Measurements from ENCODE around the gene CUBN.
"Not testable (repeated sequence)": the region's sequence is repeated elsewhere in the genome, so short reads cannot be mapped to it uniquely, and the experiment has no call there.

CUBN gene

DNA sequence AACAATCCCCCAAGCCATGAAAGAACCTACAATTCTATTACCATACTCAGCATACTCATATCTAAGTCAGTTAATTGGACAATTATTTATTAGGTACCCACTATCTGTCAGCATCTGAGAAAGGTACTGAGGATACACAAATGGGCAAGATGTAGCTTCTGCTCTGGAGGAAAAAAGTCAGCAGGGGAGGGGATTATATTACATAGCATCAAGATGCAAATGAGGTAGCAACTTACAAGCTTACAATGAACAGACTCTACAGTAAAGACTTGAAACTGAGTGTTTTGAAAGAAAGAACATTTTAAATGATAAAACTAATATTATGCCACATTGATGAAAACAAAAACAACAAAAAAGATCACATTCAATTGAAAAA is 10.8 kb upstream of the CUBN start:
- no peak for DNase-seq

- no peak for DNase-seq
Measured at GRCh38 chr10:17138460-17139042, 8.9 kb upstream of the CUBN start.

GRCh38 chr10:17134737-17135260 is 5.2 kb upstream of the CUBN start:
- DNase-seq: no peak

- no peak for DNase-seq
Measured at GRCh38 chr10:17134282-17134681, 4.7 kb upstream of the CUBN start.

GRCh38 chr10:17128261-17128660 is 1.4 kb downstream of the CUBN start:
- DNase-seq: no peak

DNA sequence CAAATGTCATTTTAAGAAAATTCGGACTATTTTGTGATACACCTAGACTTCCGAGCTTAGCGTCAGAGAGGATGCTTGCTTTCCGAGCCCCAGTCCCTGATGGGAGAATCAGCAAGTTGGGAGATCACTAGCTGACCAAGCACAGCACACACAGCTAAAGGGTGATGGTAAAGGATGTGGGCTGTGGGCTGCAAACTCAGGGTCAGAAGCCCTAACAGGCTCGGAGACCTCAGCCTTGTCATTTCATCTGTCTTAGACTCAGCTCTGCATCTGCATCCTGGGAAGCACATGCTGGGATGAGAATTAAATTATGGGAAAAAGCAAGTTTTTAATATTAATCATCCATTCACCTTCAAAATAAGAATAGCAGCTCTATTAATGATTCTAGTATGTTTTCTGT is 3.3 kb downstream of the CUBN start:
- DNase-seq: no peak

- DNase-seq: no peak
Measured at GRCh38 chr10:17125206-17125893, 4.3 kb downstream of the CUBN start.

GRCh38 chr10:17123961-17124360 is 5.7 kb downstream of the CUBN start:
- no peak for DNase-seq

- DNase-seq: no peak
Measured at GRCh38 chr10:17122726-17123661, 6.6 kb downstream of the CUBN start.

- no peak for DNase-seq
Measured at GRCh38 chr10:17122052-17122451, 7.6 kb downstream of the CUBN start.

- DNase-seq: no peak
Measured at GRCh38 chr10:17120694-17121093, 8.9 kb downstream of the CUBN start.

DNA sequence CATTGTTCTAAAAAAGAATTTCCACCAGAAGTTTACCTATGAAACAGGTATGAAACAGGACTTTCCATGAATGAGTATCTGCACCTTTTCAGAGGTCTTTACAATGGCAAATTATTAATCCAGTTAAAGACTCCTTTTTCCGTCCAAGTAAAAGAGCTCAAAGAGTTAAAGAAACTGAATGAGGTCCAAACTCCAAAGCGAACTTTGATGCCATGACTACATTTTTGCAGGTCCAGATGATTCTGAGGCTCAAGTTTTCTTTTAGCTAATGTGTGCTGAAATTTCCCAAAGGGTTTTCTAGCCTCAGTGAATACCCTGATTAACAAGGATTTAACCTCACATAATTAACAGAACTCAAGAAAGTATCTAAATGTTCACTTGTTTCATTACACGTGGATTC is 9.8 kb downstream of the CUBN start:
- DNase-seq: no peak

GRCh38 chr10:17116193-17116592 is 13.4 kb downstream of the CUBN start:
- DNase-seq: no peak

GRCh38 chr10:17115683-17116082 is 13.9 kb downstream of the CUBN start:
- DNase-seq: no peak

DNA sequence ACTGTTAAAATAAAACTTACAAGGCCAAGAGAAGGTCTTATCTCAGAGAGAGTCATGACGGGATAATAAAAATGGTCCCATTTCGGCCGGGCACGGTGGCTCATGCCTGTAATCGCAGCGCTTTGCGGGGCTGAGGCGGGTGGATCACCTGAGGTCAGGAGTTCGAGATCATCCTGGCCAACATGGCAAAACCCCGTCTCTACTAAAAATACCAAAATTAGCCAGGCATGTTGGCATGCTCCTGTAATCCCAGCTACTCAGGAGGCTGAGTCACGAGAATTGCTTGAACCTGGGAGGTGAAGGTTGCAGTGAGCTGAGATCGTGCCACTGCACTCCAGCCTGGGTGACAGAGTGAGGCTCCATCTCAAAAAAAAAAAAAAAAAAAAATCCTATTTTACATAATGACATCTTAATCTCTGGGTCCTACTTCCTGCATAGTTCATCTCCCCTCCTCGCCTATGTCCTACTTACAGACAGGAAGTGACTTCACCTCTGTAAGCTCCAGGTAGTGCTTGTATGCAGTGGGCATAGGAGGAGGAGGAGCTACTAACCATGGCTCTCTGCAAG is 14.7 kb downstream of the CUBN start:
- DNase-seq: not testable (repeated sequence)

- no peak for DNase-seq
Measured at GRCh38 chr10:17113889-17114540, 15.6 kb downstream of the CUBN start.

DNA sequence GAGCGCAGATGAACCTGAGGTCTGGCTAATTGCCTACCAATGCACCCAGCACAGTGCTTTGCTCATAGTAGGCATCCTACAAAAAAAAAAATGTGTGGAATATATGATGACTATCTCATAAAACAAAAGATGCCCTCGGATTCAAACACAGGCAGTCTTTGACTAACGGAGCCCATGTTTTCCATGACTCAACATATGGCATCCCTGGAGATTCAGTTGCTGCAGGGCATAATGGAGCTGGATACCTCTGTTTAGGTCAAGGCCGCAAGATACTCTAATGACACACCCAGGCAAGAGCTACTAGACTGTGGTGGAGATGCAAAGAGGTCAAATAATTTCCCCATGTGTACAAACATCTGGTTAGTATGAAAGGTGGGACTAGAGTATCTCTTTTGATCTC is 16.3 kb downstream of the CUBN start:
- no peak for DNase-seq

DNA sequence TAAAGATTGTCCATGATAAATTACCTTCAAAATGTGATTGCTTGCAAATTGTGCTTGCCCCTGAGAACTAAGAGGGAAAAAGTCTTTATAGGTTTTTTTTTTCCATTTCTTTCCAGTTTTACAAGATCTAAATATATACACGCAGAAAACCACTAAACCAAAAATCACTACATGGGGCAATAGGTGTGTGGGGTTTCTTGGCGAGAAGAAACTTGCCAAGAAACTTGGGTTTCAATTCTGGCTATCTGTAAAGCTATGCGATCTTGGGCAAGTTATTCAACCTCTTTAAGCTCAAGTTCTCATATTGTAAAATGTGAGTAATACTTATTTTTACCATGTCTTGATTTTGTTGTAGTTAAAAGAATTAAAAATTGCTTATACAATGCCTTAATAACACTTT is 17.0 kb downstream of the CUBN start:
- DNase-seq: no peak

- no peak for DNase-seq
Measured at GRCh38 chr10:17109475-17110207, 20.0 kb downstream of the CUBN start.

DNA sequence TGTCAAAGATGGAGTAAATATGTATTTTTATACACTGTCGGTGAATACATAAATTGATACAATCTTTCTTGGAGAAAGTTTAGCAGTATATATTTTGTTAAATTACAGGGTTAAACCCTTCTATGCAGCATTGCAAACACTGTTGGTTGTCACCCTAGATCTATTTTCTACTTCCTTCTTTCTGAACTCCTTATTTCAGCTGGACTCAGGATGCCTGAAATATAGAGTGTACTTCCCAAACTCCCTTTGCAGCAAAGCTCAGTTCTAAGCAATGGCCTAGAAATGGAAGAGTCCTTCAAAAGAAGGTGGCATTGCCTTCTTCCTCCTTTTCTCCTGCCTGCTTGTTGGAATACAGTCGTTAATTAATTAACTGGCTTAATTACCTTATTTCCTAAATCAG is 20.6 kb downstream of the CUBN start:
- no peak for DNase-seq

DNA sequence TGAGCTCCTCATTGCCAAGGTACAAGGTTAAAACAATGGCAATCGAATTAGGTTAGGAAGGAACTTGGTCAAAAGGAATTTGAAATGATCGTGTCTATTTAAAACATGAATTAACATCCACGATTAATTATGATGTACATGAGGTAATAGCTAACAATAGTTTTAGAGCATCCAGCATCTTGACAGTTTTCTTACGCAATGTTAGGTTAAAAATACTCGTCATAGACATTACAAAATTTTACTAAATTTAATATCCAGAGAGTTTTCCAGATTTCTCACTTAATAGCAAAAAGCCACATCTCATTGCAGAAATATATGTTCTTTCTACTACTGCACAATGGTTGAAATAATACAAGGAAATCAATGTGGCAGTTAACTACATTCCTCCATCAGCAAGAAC is 22.6 kb downstream of the CUBN start:
- no peak for DNase-seq

- DNase-seq: no peak
Measured at GRCh38 chr10:17101910-17102266, 27.7 kb downstream of the CUBN start.

All from NCI-H1436 (cell line).